ENCODE results near the gene GUSB.
A peak's percentile ranks its signal among the peaks of the same experiment; 100 is the strongest.
"Not testable (repeated sequence)": the region's sequence is repeated elsewhere in the genome, so short reads cannot be mapped to it uniquely, and the experiment has no call there.

Gene GUSB

GRCh38 chr7:65981965-65982792, at the start of gene GUSB:
GUSB (minus strand) TSS chr7:65982213; CDS start chr7:65982183, 30 bp downstream.
- DNase-seq: peak; percentile 97

- not testable (repeated sequence) for DNase-seq
These were observed 46.3 kb upstream of the GUSB start for GRCh38 chr7:66028342-66028741.

GRCh38 chr7:66016131-66016461, 34.1 kb upstream of the GUSB start:
- DNase-seq: peak; percentile 35

- no peak for DNase-seq
These were observed 33.6 kb upstream of the GUSB start for GRCh38 chr7:66015440-66016130.

GRCh38 chr7:66013938-66014337, 31.9 kb upstream of the GUSB start:
- peak; percentile 73 for DNase-seq

- no peak for DNase-seq
These were observed 25.2 kb upstream of the GUSB start for GRCh38 chr7:66007232-66007631.

GRCh38 chr7:66005115-66005671, 23.2 kb upstream of the GUSB start:
- DNase-seq: not testable (repeated sequence)

- DNase-seq: not testable (repeated sequence)
These were observed 18.9 kb upstream of the GUSB start for GRCh38 chr7:66000823-66001417.

- DNase-seq: not testable (repeated sequence)
These were observed 13.0 kb upstream of the GUSB start for GRCh38 chr7:65994984-65995383.

GRCh38 chr7:65992526-65992925, 10.5 kb upstream of the GUSB start:
- DNase-seq: no peak

- DNase-seq: not testable (repeated sequence)
These were observed 9.8 kb upstream of the GUSB start for GRCh38 chr7:65991829-65992228.

GRCh38 chr7:65989694-65990080, 7.7 kb upstream of the GUSB start:
- no peak for DNase-seq

GRCh38 chr7:65988503-65988902, 6.5 kb upstream of the GUSB start:
- not testable (repeated sequence) for DNase-seq

- peak; percentile 31 for DNase-seq
These were observed 6.1 kb upstream of the GUSB start for GRCh38 chr7:65988084-65988483.

- DNase-seq: no peak
These were observed 2.1 kb upstream of the GUSB start for GRCh38 chr7:65983965-65984658.

GRCh38 chr7:65980478-65981250, 1.3 kb downstream of the GUSB start:
- peak; percentile 90 for DNase-seq

GRCh38 chr7:65979583-65980477, 2.2 kb downstream of the GUSB start:
- DNase-seq: no peak

- DNase-seq: no peak
These were observed 3.0 kb downstream of the GUSB start for GRCh38 chr7:65978891-65979582.

- DNase-seq: no peak
These were observed 5.3 kb downstream of the GUSB start for GRCh38 chr7:65976659-65977196.

GRCh38 chr7:65975814-65976445, 6.1 kb downstream of the GUSB start:
- DNase-seq: no peak

Measured in hematopoietic multipotent progenitor cell treated with erythropoietin and hydrocortisone succinate and interleukin-3 and kit ligand, for 4 days (in vitro differentiated cells).